Osteoblast (primary cell): ENCODE results near the gene AKAP6. TPM values are rescaled to one million over a fixed set of nuclear protein-coding genes. Genes with fewer than 3 reads are reported as not detected.

ENCODE experiments used
- DNase-seq: peaks from one replicate; pipeline ENCODE4 v3.0.0; 2011; ENCODE audit warnings: low spot score, mixed read lengths; ENCODE audit not compliant: insufficient read length; ENCODE audit errors: missing footprints
- H2AFZ ChIP-seq: 2 replicates; pipeline ENCODE4 v1.6.0; 2011; ENCODE audit warnings: mild to moderate bottlenecking, low read length
- H3K27ac ChIP-seq: 2 replicates; pipeline ENCODE4 v1.5.1; 2011; ENCODE audit warnings: mild to moderate bottlenecking, low read depth, low read length, moderate library complexity
- H3K27me3 ChIP-seq: 2 replicates; pipeline ENCODE4 v1.6.0; 2012; ENCODE audit warnings: mild to moderate bottlenecking, control low read depth, inconsistent platforms, low read length, moderate library complexity; ENCODE audit not compliant: insufficient read depth
- H3K36me3 ChIP-seq: 2 replicates; pipeline ENCODE4 v1.5.1; 2011; ENCODE audit warnings: mild to moderate bottlenecking, low read length, control low read depth, moderate library complexity; ENCODE audit not compliant: insufficient read depth
- H3K4me1 ChIP-seq: 2 replicates; pipeline ENCODE4 v1.5.1; 2011; ENCODE audit warnings: mild to moderate bottlenecking, low read length, control low read depth, moderate library complexity; ENCODE audit not compliant: insufficient read depth
- H3K4me2 ChIP-seq: 2 replicates; pipeline ENCODE4 v1.6.0; 2011; ENCODE audit warnings: mild to moderate bottlenecking, low read length; ENCODE audit not compliant: insufficient read depth
- H3K4me3 ChIP-seq: fragments of 200-600 bp; sonication (generic); 3 replicates; pipeline ENCODE4 v1.5.1; 2012; ENCODE audit warnings: mild to moderate bottlenecking, low read length, inconsistent platforms; ENCODE audit not compliant: insufficient read depth
- H3K79me2 ChIP-seq: 2 replicates; pipeline ENCODE4 v1.6.0; 2012; ENCODE audit warnings: mild to moderate bottlenecking, low read length, control low read depth, inconsistent platforms; ENCODE audit not compliant: insufficient read depth
- H3K9me3 ChIP-seq: 2 replicates; pipeline ENCODE4 v1.5.1; 2011; ENCODE audit warnings: low read depth, low read length, control low read depth
- H4K20me1 ChIP-seq: 2 replicates; pipeline ENCODE4 v1.6.0; 2012; ENCODE audit warnings: mild to moderate bottlenecking, low read length, control low read depth; ENCODE audit not compliant: insufficient read depth
- total RNA-seq: library from RNA; depleted of rRNA; stranded (reverse); fragments of >200 nt; gene quantifications from 2 replicates; pipeline ENCODE4 v1.2.3, GENCODE V29; 2012
- TF ChIP-seq, protein P1 (sequence below): IDR thresholded peaks from 2 replicates; pipeline ENCODE4 v1.5.1; 2011; ENCODE audit warnings: mild to moderate bottlenecking, low read depth, low read length, moderate library complexity; ENCODE audit errors: extremely low read depth

The AKAP6 gene
- total RNA-seq, 1 donor = 2.2 TPM

GRCh38 chr14:32622742-32623141 is 293.6 kb downstream of the AKAP6 start:
- Histone ChIP-seq H2AFZ (no peak overlapping the region), H3K9me3 (no peaks in the 10 kb centered on the region), H3K36me3 (no peaks in the 10 kb centered on the region), H3K4me3 (no peak overlapping the region), H3K27ac (no peak overlapping the region), H3K4me1 (peaks cover 26% of the 10 kb centered on the region), H3K79me2 (no peaks in the 10 kb centered on the region), H3K4me2 (no peak overlapping the region), H4K20me1 (no peaks in the 10 kb centered on the region), H3K27me3 (no peaks in the 10 kb centered on the region)
- DNase-seq = no peak
- TF ChIP-seq, protein P1, sequence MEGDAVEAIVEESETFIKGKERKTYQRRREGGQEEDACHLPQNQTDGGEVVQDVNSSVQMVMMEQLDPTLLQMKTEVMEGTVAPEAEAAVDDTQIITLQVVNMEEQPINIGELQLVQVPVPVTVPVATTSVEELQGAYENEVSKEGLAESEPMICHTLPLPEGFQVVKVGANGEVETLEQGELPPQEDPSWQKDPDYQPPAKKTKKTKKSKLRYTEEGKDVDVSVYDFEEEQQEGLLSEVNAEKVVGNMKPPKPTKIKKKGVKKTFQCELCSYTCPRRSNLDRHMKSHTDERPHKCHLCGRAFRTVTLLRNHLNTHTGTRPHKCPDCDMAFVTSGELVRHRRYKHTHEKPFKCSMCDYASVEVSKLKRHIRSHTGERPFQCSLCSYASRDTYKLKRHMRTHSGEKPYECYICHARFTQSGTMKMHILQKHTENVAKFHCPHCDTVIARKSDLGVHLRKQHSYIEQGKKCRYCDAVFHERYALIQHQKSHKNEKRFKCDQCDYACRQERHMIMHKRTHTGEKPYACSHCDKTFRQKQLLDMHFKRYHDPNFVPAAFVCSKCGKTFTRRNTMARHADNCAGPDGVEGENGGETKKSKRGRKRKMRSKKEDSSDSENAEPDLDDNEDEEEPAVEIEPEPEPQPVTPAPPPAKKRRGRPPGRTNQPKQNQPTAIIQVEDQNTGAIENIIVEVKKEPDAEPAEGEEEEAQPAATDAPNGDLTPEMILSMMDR = no peak

DNA sequence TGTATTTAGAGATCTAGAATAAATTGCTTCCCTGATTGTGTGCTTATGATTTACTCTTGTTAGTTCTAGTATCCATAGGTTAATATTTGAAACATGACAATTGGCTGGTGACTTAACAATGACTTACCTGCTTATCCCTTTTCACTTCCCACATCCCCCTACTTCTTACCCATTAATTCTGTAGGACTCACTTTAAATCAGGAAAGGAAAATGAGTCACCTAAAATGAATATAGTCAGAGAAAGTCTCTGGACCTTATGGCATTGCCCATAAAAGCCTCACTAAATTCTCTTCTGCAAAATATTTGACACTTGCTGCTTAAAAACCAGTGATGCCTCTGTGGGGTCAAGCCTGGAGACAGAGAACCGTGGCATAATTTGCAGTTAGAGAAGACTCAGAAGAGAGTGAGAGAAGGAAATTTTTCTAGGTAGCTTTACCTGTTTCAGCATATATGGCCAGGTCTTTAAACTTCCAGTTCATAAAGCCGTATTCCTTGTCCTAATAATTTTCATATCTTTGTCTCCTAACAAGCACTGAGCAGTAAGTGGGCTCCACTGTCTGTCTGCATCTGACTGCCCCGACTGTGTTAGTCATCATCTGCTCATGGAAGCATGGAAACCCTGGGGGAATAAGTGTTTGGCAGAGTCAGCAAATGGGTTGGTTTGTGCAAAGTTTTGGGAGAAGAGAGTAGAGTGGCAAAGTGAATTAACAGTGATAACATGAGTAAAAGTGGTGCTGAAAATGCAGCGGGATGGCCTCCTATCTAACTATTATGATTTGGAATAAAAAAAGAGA is 294.4 kb downstream of the AKAP6 start:
- no peaks in the 10 kb centered on the region for H3K9me3 ChIP-seq
- no peaks in the 10 kb centered on the region for H4K20me1 ChIP-seq
- H3K79me2 ChIP-seq = no peaks in the 10 kb centered on the region
- DNase-seq = no peak
- peak overlapping the region; percentile 42 for H3K27ac ChIP-seq
- H3K4me2 ChIP-seq = peak overlapping the region; percentile 50
- H3K27me3 ChIP-seq = no peaks in the 10 kb centered on the region
- H2AFZ ChIP-seq = no peak overlapping the region
- TF ChIP-seq, protein P1 = no peak
- H3K36me3 ChIP-seq = no peaks in the 10 kb centered on the region
- peak overlapping the region; percentile 17 for H3K4me3 ChIP-seq
- peaks cover 26% of the 10 kb centered on the region for H3K4me1 ChIP-seq

DNA sequence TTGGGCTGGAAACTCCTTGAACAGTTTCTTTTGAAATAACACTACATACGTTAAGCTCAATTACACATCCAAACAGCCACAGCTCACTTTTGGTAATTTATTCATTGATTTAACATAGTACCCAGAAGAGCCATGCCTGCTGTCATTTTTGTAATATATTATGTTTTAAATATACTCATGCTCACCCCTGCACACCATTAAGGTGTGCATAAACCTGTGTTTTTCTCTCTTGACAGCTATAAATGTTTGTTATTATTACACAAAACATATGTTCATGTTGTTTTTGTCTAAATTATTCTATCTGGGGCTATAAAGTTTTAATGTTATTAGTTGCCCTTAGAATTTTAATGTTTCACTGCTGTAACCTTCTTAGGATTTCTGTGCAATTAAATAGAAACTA is 296.1 kb downstream of the AKAP6 start:
- Histone ChIP-seq H3K9me3 (no peaks in the 10 kb centered on the region), H3K4me2 (no peak overlapping the region), H4K20me1 (no peaks in the 10 kb centered on the region), H3K27me3 (no peaks in the 10 kb centered on the region), H3K79me2 (no peaks in the 10 kb centered on the region), H2AFZ (no peak overlapping the region), H3K36me3 (no peaks in the 10 kb centered on the region), H3K4me1 (peaks cover 23% of the 10 kb centered on the region), H3K4me3 (no peak overlapping the region), H3K27ac (no peak overlapping the region)
- TF ChIP-seq, protein P1 = no peak
- DNase-seq = no peak

- no peak for DNase-seq
- no peak overlapping the region for H2AFZ ChIP-seq
- no peaks in the 10 kb centered on the region for H3K9me3 ChIP-seq
- H3K36me3 ChIP-seq = no peaks in the 10 kb centered on the region
- no peak overlapping the region for H3K4me3 ChIP-seq
- H3K27ac ChIP-seq = no peak overlapping the region
- no peaks in the 10 kb centered on the region for H3K27me3 ChIP-seq
- no peak overlapping the region for H3K4me2 ChIP-seq
- TF ChIP-seq, protein P1 = no peak
- no peaks in the 10 kb centered on the region for H3K79me2 ChIP-seq
- H4K20me1 ChIP-seq = no peaks in the 10 kb centered on the region
- H3K4me1 ChIP-seq = peaks cover 9% of the 10 kb centered on the region
Measured at GRCh38 chr14:32627545-32628298, 298.6 kb downstream of the AKAP6 start.
